H1 (cell line): ENCODE measurements around the gene WFDC8. TPM values are rescaled to one million over a fixed set of nuclear protein-coding genes. Genes with fewer than 3 reads are reported as not detected.

ENCODE experiments used
- CTCF ChIA-PET: fragments of 300-600 bp; sonication (Branson Sonifier 250); formaldehyde crosslinking; loops from one replicate; lab custom pipeline; 2021; ENCODE audit not compliant: partially characterized antibody; lab: Charles Lee
- POLR2A ChIA-PET: fragments of 300-600 bp; sonication (Branson Sonifier 250); formaldehyde crosslinking; loops from one replicate; lab custom pipeline; 2021; ENCODE audit warnings: inconsistent platforms; ENCODE audit not compliant: partially characterized antibody; lab: Charles Lee
- DNase-seq, 2 experiments: peaks; one replicate each; pipeline versions ENCODE4 v3.0.0 to v3.0.0-alpha.2; 2010 to 2022; ENCODE audit warnings: low spot score in 2 of 2, low read depth in 1 of 2, mixed read lengths in 1 of 2
- FAIRE-seq: peaks from 2 replicates; lab custom pipeline; 2011; peaks lifted over from hg19 to GRCh38; lab: Jason Lieb, UNC
- H2AFZ ChIP-seq: 2 replicates; pipeline ENCODE4 v1.8.1; 2012; ENCODE audit warnings: low read length, inconsistent platforms
- H2AK5ac ChIP-seq: 2 replicates; pipeline ENCODE4 v1.6.1; 2013; ENCODE audit warnings: low read depth, low read length
- H2BK120ac ChIP-seq: replicated peaks from 2 replicates; pipeline ENCODE3; 2013; ENCODE audit warnings: low read depth, low read length, inconsistent platforms
- H2BK12ac ChIP-seq: 2 replicates; pipeline ENCODE4 v1.6.1; 2013; ENCODE audit warnings: low read depth, low read length
- H2BK15ac ChIP-seq: 2 replicates; pipeline ENCODE4 v1.6.1; 2013; ENCODE audit warnings: low read length
- H2BK20ac ChIP-seq: 2 replicates; pipeline ENCODE4 v1.6.1; 2013; ENCODE audit warnings: low read length
- H2BK5ac ChIP-seq: 2 replicates; pipeline ENCODE4 v1.6.1; 2013; ENCODE audit warnings: low read depth, low read length
- H3K14ac ChIP-seq: 2 replicates; pipeline ENCODE4 v1.6.1; 2013; ENCODE audit warnings: inconsistent platforms; ENCODE audit not compliant: insufficient read length
- H3K18ac ChIP-seq: 2 replicates; pipeline ENCODE4 v1.6.1; 2013; ENCODE audit warnings: low read length; ENCODE audit errors: extremely low read depth
- H3K23ac ChIP-seq: 2 replicates; pipeline ENCODE4 v1.6.1; 2013; ENCODE audit warnings: inconsistent platforms; ENCODE audit not compliant: insufficient read length
- H3K23me2 ChIP-seq: 2 replicates; pipeline ENCODE4 v1.6.1; 2013; ENCODE audit warnings: low read depth, low read length
- H3K27ac ChIP-seq: 2 replicates; pipeline ENCODE4 v1.6.1; 2011; ENCODE audit warnings: low read depth, low read length, inconsistent platforms
- H3K27me3 ChIP-seq, 4 experiments: replicated peaks in 1 of 4; 1 replicate in 1 of 4; 2 replicates in 3 of 4; pipeline versions ENCODE4 v1.6.1 to v1.8.1; 2011 to 2013; ENCODE audit warnings: low read length in 3 of 4, mild to moderate bottlenecking in 3 of 4, inconsistent platforms in 2 of 4, mixed read lengths in 2 of 4, moderate library complexity in 1 of 4; ENCODE audit not compliant: control insufficient read depth in 3 of 4, insufficient read depth in 3 of 4; ENCODE audit errors: extremely low read depth in 1 of 4
- H3K36me3 ChIP-seq, 4 experiments: 2 replicates each; pipeline versions ENCODE4 v1.6.1 to v1.8.1; 2011 to 2013; ENCODE audit warnings: mild to moderate bottlenecking in 4 of 4, low read length in 3 of 4, moderate library complexity in 2 of 4, control low read depth in 1 of 4, inconsistent platforms in 1 of 4; ENCODE audit not compliant: insufficient read depth in 4 of 4, control insufficient read depth in 2 of 4
- H3K4ac ChIP-seq: replicated peaks from 2 replicates; pipeline ENCODE3; 2013; ENCODE audit warnings: low read length, low read depth, mixed read lengths, inconsistent platforms; ENCODE audit not compliant: insufficient read length
- H3K4me1 ChIP-seq, 4 experiments: replicated peaks in 1 of 4; 1 replicate in 1 of 4; 2 replicates in 3 of 4; pipeline versions ENCODE4 v1.6.1 to v1.8.1; 2011 to 2013; ENCODE audit warnings: low read length in 3 of 4, inconsistent platforms in 2 of 4, mixed read lengths in 1 of 4; ENCODE audit not compliant: insufficient read depth in 4 of 4, control insufficient read depth in 3 of 4
- H3K4me2 ChIP-seq, 2 experiments: 2 replicates each; pipeline versions ENCODE4 v1.6.1 to v1.8.1; 2011 to 2013; ENCODE audit warnings: low read depth in 2 of 2, low read length in 2 of 2, control low read depth in 1 of 2, inconsistent platforms in 1 of 2, mild to moderate bottlenecking in 1 of 2; ENCODE audit not compliant: insufficient read depth in 1 of 2
- H3K4me3 ChIP-seq, 4 experiments: fragments of 200-600, 300-600 bp in 1 of 4; sonication (generic), shearing (Covaris generic), sonication (Bioruptor Twin) in 1 of 4; 2 replicates each; pipeline versions ENCODE4 v1.5.1 to v1.8.1; 2011 to 2016; ENCODE audit warnings: low read length in 4 of 4, low read depth in 3 of 4, control low read depth in 2 of 4, inconsistent platforms in 2 of 4, mild to moderate bottlenecking in 2 of 4, mixed read lengths in 1 of 4, moderate library complexity in 1 of 4; ENCODE audit not compliant: insufficient read depth in 2 of 4; ENCODE audit errors: extremely low read depth in 1 of 4
- H3K56ac ChIP-seq: replicated peaks from 2 replicates; pipeline ENCODE3; 2013; ENCODE audit warnings: low read depth, mild to moderate bottlenecking, mixed read lengths, low read length, inconsistent platforms; ENCODE audit not compliant: insufficient read length
- H3K79me1 ChIP-seq: 2 replicates; pipeline ENCODE4 v1.6.1; 2013; ENCODE audit warnings: low read depth, low read length, control low read depth
- H3K79me2 ChIP-seq, 2 experiments: 2 replicates each; pipeline versions ENCODE4 v1.6.1 to v1.8.1; 2012 to 2013; ENCODE audit warnings: low read length in 2 of 2, mild to moderate bottlenecking in 2 of 2, inconsistent platforms in 1 of 2; ENCODE audit not compliant: insufficient read depth in 2 of 2, control insufficient read depth in 1 of 2
- H3K9ac ChIP-seq, 4 experiments: replicated peaks in 1 of 4; 1 replicate in 1 of 4; 2 replicates in 3 of 4; pipeline versions ENCODE4 v1.6.1 to v1.8.1; 2011 to 2013; ENCODE audit warnings: low read depth in 3 of 4, low read length in 3 of 4, control low read depth in 2 of 4, mild to moderate bottlenecking in 2 of 4, moderate library complexity in 2 of 4, inconsistent platforms in 1 of 4; ENCODE audit errors: extremely low read depth in 1 of 4
- H3K9me3 ChIP-seq, 2 experiments: 2 replicates each; pipeline versions ENCODE4 v1.6.1 to v1.8.1; 2012 to 2013; ENCODE audit warnings: mild to moderate bottlenecking in 2 of 2, moderate library complexity in 2 of 2, control low read depth in 1 of 2, inconsistent platforms in 1 of 2, low read depth in 1 of 2, low read length in 1 of 2, mixed read lengths in 1 of 2; ENCODE audit not compliant: insufficient read depth in 2 of 2
- H4K20me1 ChIP-seq, 2 experiments: replicated peaks in 1 of 2; 2 replicates each; pipeline versions ENCODE3 to v1.8.1; 2011 to 2013; ENCODE audit warnings: inconsistent platforms in 2 of 2, low read length in 2 of 2, mild to moderate bottlenecking in 1 of 2; ENCODE audit not compliant: insufficient read depth in 2 of 2, control insufficient read depth in 1 of 2
- H4K5ac ChIP-seq: 2 replicates; pipeline ENCODE4 v1.6.1; 2013; ENCODE audit warnings: low read length, low read depth, mixed read lengths, inconsistent platforms; ENCODE audit not compliant: insufficient read length
- H4K8ac ChIP-seq: 2 replicates; pipeline ENCODE4 v1.8.0; 2013; ENCODE audit warnings: mild to moderate bottlenecking, moderate library complexity, low read length, inconsistent platforms; ENCODE audit not compliant: insufficient read depth; ENCODE audit errors: extremely low read depth
- H4K91ac ChIP-seq: replicated peaks from 2 replicates; pipeline ENCODE3; 2013; ENCODE audit warnings: low read length, mixed read lengths, inconsistent platforms; ENCODE audit not compliant: insufficient read length
- BACH1 ChIP-seq: IDR thresholded peaks from 2 replicates; pipeline ENCODE4 v1.6.1; 2012; ENCODE audit warnings: low read length, improper control_type of control experiment
- E2F6 ChIP-seq: IDR thresholded peaks from 2 replicates; pipeline ENCODE4 v1.6.1; 2012; ENCODE audit warnings: inconsistent platforms
- EGR1 ChIP-seq: IDR thresholded peaks from 2 replicates; pipeline ENCODE4 v1.6.1; 2011; ENCODE audit warnings: low read depth, low read length, borderline replicate concordance
- HDAC6 ChIP-seq: IDR thresholded peaks from one replicate; pipeline ENCODE4 v1.7.1; 2012; ENCODE audit warnings: low read depth, mild to moderate bottlenecking, inconsistent platforms, low read length, moderate library complexity
- POLR2AphosphoS5 ChIP-seq: IDR thresholded peaks from 2 replicates; pipeline ENCODE4 v1.6.1; 2011; ENCODE audit warnings: low read depth, low read length
- POU5F1 ChIP-seq: IDR thresholded peaks from 2 replicates; pipeline ENCODE4 v1.6.1; 2011; ENCODE audit warnings: low read depth, mild to moderate bottlenecking, low read length, moderate library complexity
- SP1 ChIP-seq: IDR thresholded peaks from 2 replicates; pipeline ENCODE4 v1.6.1; 2011; ENCODE audit warnings: low read depth, low read length
- TAF1 ChIP-seq: IDR thresholded peaks from 2 replicates; pipeline ENCODE4 v1.6.1; 2011; ENCODE audit warnings: mild to moderate bottlenecking, low read depth, low read length
- USF2 ChIP-seq: IDR thresholded peaks from 2 replicates; pipeline ENCODE4 v1.6.1; 2011; ENCODE audit warnings: low read length, improper control_type of control experiment
- ZNF274 ChIP-seq: IDR thresholded peaks from 2 replicates; pipeline ENCODE4 v1.7.0; 2012; ENCODE audit warnings: low read length, borderline replicate concordance; ENCODE audit errors: extremely low read depth
- WGBS, 2 experiments: shearing (Covaris generic) in 1 of 2; methylation state at CpG; one replicate each; pipeline versions ENCODE4 v1.1.6 to v1.1.7; 2013 to 2015; ENCODE audit warnings: low lambda C conversion rate in 2 of 2, mixed read lengths in 2 of 2, inconsistent platforms in 1 of 2, low coverage in 1 of 2, missing lambda C conversion rate in 1 of 2; ENCODE audit not compliant: insufficient replicate concordance in 2 of 2, insufficient coverage in 1 of 2, insufficient read length in 1 of 2; ENCODE audit errors: extremely low coverage in 1 of 2, missing lambda C conversion rate in 1 of 2; 5-methylcytosine and 5-hydroxymethylcytosine counted together
- polyA plus RNA-seq, 7 experiments: library from polyadenylated mRNA; depleted of rRNA in 3 of 7; stranded (reverse) in 5 of 7; unstranded in 2 of 7; fragments of >200 nt in 5 of 7; fragments of 200-250 nt in 2 of 7; gene quantifications; 1 replicate in 5 of 7; 2 replicates in 1 of 7; 4 replicates in 1 of 7; pipeline versions ENCODE4 v1.2.1 to v1.2.3, GENCODE V29; 2011 to 2013; ENCODE audit warnings: missing spikeins in 2 of 7, mixed read lengths in 2 of 7
- total RNA-seq: library from RNA; stranded (reverse); fragmentation: NEBNext Ultra II Directional; extraction: Animal tissue kit (Norgen Biotek cat#: 25700); gene quantifications from 2 replicates; pipeline ENCODE4 v1.2.1, GENCODE V29; 2021
- TF ChIP-seq, protein P1 (sequence below): IDR thresholded peaks from 2 replicates; pipeline ENCODE4 v1.6.1; 2012; ENCODE audit warnings: low read length, inconsistent platforms

Gene WFDC8
- total and polyA plus RNA-seq, 2 of the 8 experiments (the other 6 are each of a cell fraction or from before 2014, with no cell fraction given) = not detected

DNA sequence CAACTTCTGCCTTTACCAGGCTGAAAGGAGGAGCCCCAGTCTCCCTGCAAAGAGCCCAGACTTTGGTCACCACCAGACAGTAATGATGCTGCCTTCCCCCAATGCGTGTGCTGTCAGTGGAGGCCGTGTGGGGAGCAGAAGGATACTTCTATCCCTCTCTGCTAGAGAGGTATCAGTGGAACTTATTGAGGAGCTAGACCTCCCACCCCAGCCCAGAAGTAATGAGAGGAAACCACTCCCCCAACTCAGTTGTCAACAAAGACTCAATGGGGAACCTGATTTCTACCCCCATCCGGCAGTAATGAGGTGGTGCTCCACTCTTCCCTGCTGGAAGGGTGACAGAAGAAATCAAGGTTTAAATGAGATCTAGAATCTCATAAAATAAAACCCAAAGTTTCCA is 4.4 kb upstream of the WFDC8 start:
- POLR2A ChIA-PET = interaction anchor here (0.6 kb wide), 1 partner anchor 30 kb away, joined by 3 read pairs; no protein-coding TSS in a partner anchor
- peak overlapping the region; percentile 77; the same call in 1 of the 2 replicates for H2BK20ac ChIP-seq
- H3K56ac ChIP-seq = no peak overlapping the region
- H3K14ac ChIP-seq = no peak overlapping the region
- H3K4me3 ChIP-seq = peak overlapping the region in 1 of 4 experiments; percentile 17; a peak in 2 of 8 replicates
- FAIRE-seq (no peak), DNase-seq (no peak)
- H4K5ac ChIP-seq = peak overlapping the region; percentile 20
- 40% methylated on average over 3 of the region's 3 CpGs; no CpG with 5 or more reads in 1 of the 2 experiments for WGBS, 2 experiments
- H4K91ac ChIP-seq = peak overlapping the region; percentile 8
- H2BK120ac ChIP-seq = no peak overlapping the region
- peak overlapping the region; percentile 88; the same call in 1 of the 2 replicates for H2BK5ac ChIP-seq
- H3K9me3 ChIP-seq = no peaks in the 10 kb centered on the region
- no peaks in the 10 kb centered on the region for H4K20me1 ChIP-seq
- H3K4ac ChIP-seq = no peak overlapping the region
- H3K9ac ChIP-seq = no peak overlapping the region
- no peak overlapping the region for H4K8ac ChIP-seq
- no peak overlapping the region for H3K23ac ChIP-seq
- H3K23me2 ChIP-seq = no peaks in the 10 kb centered on the region
- no peaks in the 10 kb centered on the region for H3K79me1 ChIP-seq
- H3K27ac ChIP-seq = no peak overlapping the region
- H3K27me3 ChIP-seq = no peaks in the 10 kb centered on the region
- CTCF ChIA-PET = interaction anchor here (1.1 to 2.1 kb wide), 2 partner anchors 9 to 187 kb away, joined by 3 to 11 read pairs; no protein-coding TSS in a partner anchor
- peak overlapping the region; percentile 52 to 61 for H3K4me2 ChIP-seq
- H2BK15ac ChIP-seq = peak overlapping the region; percentile 72; the same call in 1 of the 2 replicates
- H3K4me1 ChIP-seq = peaks cover 3 to 7% (median 5%) of the 10 kb centered on the region in 4 experiments; a peak in 5 of 7 replicates
- peak overlapping the region; percentile 92 for H2AFZ ChIP-seq
- no peaks in the 10 kb centered on the region for H3K79me2 ChIP-seq
- no peak overlapping the region for H2AK5ac ChIP-seq
- peak overlapping the region; percentile 94; the same call in 1 of the 2 replicates for H2BK12ac ChIP-seq
- peak overlapping the region; percentile 86 for H3K18ac ChIP-seq
- no peaks in the 10 kb centered on the region for H3K36me3 ChIP-seq
- TF ChIP-seq E2F6 = no peak
- TF ChIP-seq BACH1 = no peak
- TF ChIP-seq EGR1 = no peak
- no peak for TF ChIP-seq POU5F1
- TF ChIP-seq USF2 = no peak
- no peak for TF ChIP-seq HDAC6
- TF ChIP-seq SP1 = no peak
- TF ChIP-seq POLR2AphosphoS5 = no peak
- TF ChIP-seq TAF1 = no peak
- TF ChIP-seq ZNF274 = no peak
- TF ChIP-seq, protein P1, sequence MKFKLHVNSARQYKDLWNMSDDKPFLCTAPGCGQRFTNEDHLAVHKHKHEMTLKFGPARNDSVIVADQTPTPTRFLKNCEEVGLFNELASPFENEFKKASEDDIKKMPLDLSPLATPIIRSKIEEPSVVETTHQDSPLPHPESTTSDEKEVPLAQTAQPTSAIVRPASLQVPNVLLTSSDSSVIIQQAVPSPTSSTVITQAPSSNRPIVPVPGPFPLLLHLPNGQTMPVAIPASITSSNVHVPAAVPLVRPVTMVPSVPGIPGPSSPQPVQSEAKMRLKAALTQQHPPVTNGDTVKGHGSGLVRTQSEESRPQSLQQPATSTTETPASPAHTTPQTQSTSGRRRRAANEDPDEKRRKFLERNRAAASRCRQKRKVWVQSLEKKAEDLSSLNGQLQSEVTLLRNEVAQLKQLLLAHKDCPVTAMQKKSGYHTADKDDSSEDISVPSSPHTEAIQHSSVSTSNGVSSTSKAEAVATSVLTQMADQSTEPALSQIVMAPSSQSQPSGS = no peak
